Endothelial cell of umbilical vein (primary cell): ENCODE measurements around the gene CRYL1. TPM values are rescaled to one million over a fixed set of nuclear protein-coding genes. Genes with fewer than 3 reads are reported as not detected.
"Not testable (repeated sequence)": the region's sequence is repeated elsewhere in the genome, so short reads cannot be mapped to it uniquely, and the experiment has no call there.

ENCODE experiments used
- BruUV-seq: library from RNA; stranded (reverse); fragments of 400-500 nt; replicated peaks from 2 replicates; lab custom pipeline; 2021; lab: Mats Ljungman, UMichigan
- CTCF ChIA-PET: fragments of 300-600, 350-600 bp; sonication (Branson Sonifier 250); formaldehyde crosslinking; loops from one replicate; lab custom pipeline; 2021; ENCODE audit warnings: antibody characterized with exemption, inconsistent platforms; lab: Charles Lee
- POLR2A ChIA-PET: fragments of 300-600, 350-600 bp; sonication (Branson Sonifier 250); formaldehyde crosslinking; loops from one replicate; lab custom pipeline; 2021; ENCODE audit warnings: antibody characterized with exemption, inconsistent platforms; lab: Charles Lee
- DNase-seq: peaks from one replicate; pipeline ENCODE4 v3.0.0-alpha.2; 2011; ENCODE audit warnings: low read depth, low spot score
- FAIRE-seq: peaks from 2 replicates; lab custom pipeline; 2011; peaks lifted over from hg19 to GRCh38; lab: Jason Lieb, UNC
- H2AFZ ChIP-seq: 2 replicates; pipeline ENCODE4 v1.6.0; 2012; ENCODE audit warnings: low read depth, low read length, control low read depth, inconsistent platforms
- H3K27ac ChIP-seq: 2 replicates; pipeline ENCODE4 v1.5.1; 2011; ENCODE audit warnings: low read depth, mild to moderate bottlenecking, control low read depth, low read length, moderate library complexity; ENCODE audit not compliant: insufficient read depth
- H3K27me3 ChIP-seq, 2 experiments: 2 replicates each; pipeline versions ENCODE4 v1.6.0 to v1.6.1; 2011; ENCODE audit warnings: low read length in 2 of 2, mixed read lengths in 1 of 2; ENCODE audit not compliant: control insufficient read depth in 2 of 2, insufficient read depth in 2 of 2
- H3K36me3 ChIP-seq, 2 experiments: 2 replicates in 1 of 2; 3 replicates in 1 of 2; pipeline ENCODE4 v1.5.1; 2011; ENCODE audit warnings: low read length in 2 of 2, mild to moderate bottlenecking in 1 of 2, moderate library complexity in 1 of 2; ENCODE audit not compliant: control insufficient read depth in 2 of 2, insufficient read depth in 2 of 2; ENCODE audit errors: extremely low read depth in 1 of 2
- H3K4me1 ChIP-seq: 3 replicates; pipeline ENCODE4 v1.5.1; 2011; ENCODE audit warnings: mild to moderate bottlenecking, low read length; ENCODE audit not compliant: control insufficient read depth, insufficient read depth; ENCODE audit errors: extremely low read depth
- H3K4me2 ChIP-seq: 2 replicates; pipeline ENCODE4 v1.6.1; 2011; ENCODE audit warnings: low read length, control low read depth, mixed read lengths; ENCODE audit not compliant: insufficient read depth
- H3K4me3 ChIP-seq, 3 experiments: fragments of 200-600 bp in 1 of 3; sonication (generic), shearing (Covaris generic) in 1 of 3; replicated peaks in 1 of 3; 2 replicates each; pipeline ENCODE4 v1.5.1; 2011 to 2016; ENCODE audit warnings: control low read depth in 3 of 3, low read length in 3 of 3, mild to moderate bottlenecking in 2 of 3, inconsistent platforms in 1 of 3, low read depth in 1 of 3, moderate library complexity in 1 of 3; ENCODE audit not compliant: insufficient read depth in 1 of 3
- H3K79me2 ChIP-seq: 2 replicates; pipeline ENCODE4 v1.6.0; 2012; ENCODE audit warnings: low read length, inconsistent platforms; ENCODE audit not compliant: control insufficient read depth, insufficient read depth
- H3K9ac ChIP-seq: replicated peaks from 2 replicates; pipeline ENCODE3; 2011; ENCODE audit warnings: low read length, control low read depth; ENCODE audit not compliant: insufficient read depth; ENCODE audit errors: extremely low read depth
- H3K9me1 ChIP-seq: replicated peaks from 3 replicates; pipeline ENCODE4 v1.6.0; 2011; ENCODE audit warnings: mild to moderate bottlenecking, low read length; ENCODE audit not compliant: control insufficient read depth, insufficient read depth; ENCODE audit errors: extremely low read depth
- H3K9me3 ChIP-seq: replicated peaks from 2 replicates; pipeline ENCODE4 v1.5.1; 2012; ENCODE audit warnings: low read length, inconsistent platforms; ENCODE audit not compliant: control insufficient read depth, insufficient read depth
- H4K20me1 ChIP-seq: replicated peaks from 2 replicates; pipeline ENCODE3; 2011; ENCODE audit warnings: mild to moderate bottlenecking, low read length; ENCODE audit not compliant: control insufficient read depth, insufficient read depth; ENCODE audit errors: extremely low read depth
- EZH2 ChIP-seq: IDR thresholded peaks from 2 replicates; pipeline ENCODE4 v1.6.1; 2012; ENCODE audit warnings: borderline replicate concordance, low read depth, mild to moderate bottlenecking, moderate library complexity, low read length, inconsistent platforms; ENCODE audit not compliant: severe bottlenecking
- JUN ChIP-seq: IDR thresholded peaks from 2 replicates; pipeline ENCODE4 v1.6.1; 2011; ENCODE audit warnings: borderline replicate concordance, low read depth; ENCODE audit not compliant: insufficient read length, insufficient read depth
- dilution Hi-C: fragments of 300-500 bp; cut with MboI; formaldehyde crosslinking; loops from one replicate; pipeline ENCODE4 v1.15.0; 2019; ENCODE audit warnings: low sequenced_read_pairs; ENCODE audit not compliant: extremely low pct_ligation_motif_present
- intact Hi-C: fragments of 100-400 bp; cut with micrococcal nuclease; formaldehyde crosslinking; loops from one replicate; pipeline ENCODE4 v1.10.0; 2022
- polyA plus RNA-seq, 4 experiments: library from polyadenylated mRNA; depleted of rRNA in 3 of 4; stranded (reverse) in 3 of 4; unstranded in 1 of 4; fragments of >200 nt; gene quantifications; 2 replicates each; pipeline versions ENCODE4 v1.2.1 to v1.2.3, GENCODE V29; 2011 to 2012; ENCODE audit warnings: missing spikeins in 1 of 4
- total RNA-seq: library from RNA; stranded (reverse); gene quantifications from 2 replicates; pipeline ENCODE4 v1.2.3, GENCODE V29; 2021

Gene CRYL1
- total and polyA plus RNA-seq, 2 donors (not counting 3 experiments of a cell fraction or from before 2014, with no cell fraction given), result 13.9 to 39.0 TPM

- H3K36me3 ChIP-seq, result no peaks in the 10 kb centered on the region
- H3K9ac ChIP-seq, result no peak overlapping the region
- intact Hi-C loops, result no loop called here
- DNase-seq (no peak), FAIRE-seq (no peak)
- no TSS peak for BruUV-seq
- H3K27me3 ChIP-seq, result no peaks in the 10 kb centered on the region
- no peaks in the 10 kb centered on the region for H3K79me2 ChIP-seq
- no peaks in the 10 kb centered on the region for H3K4me1 ChIP-seq
- no peak overlapping the region for H3K4me3 ChIP-seq
- H3K4me2 ChIP-seq, result no peak overlapping the region
- no peak overlapping the region for H3K27ac ChIP-seq
- ChIA-PET CTCF (interaction anchor here (1.7 kb wide), 1 partner anchor 9 kb away, joined by 3 read pairs; no protein-coding TSS in a partner anchor), POLR2A (no interaction called here)
- TF ChIP-seq EZH2, result peak; percentile 48
- no peak for TF ChIP-seq JUN
- no peaks in the 10 kb centered on the region for H3K9me1 ChIP-seq
- no peak overlapping the region for H2AFZ ChIP-seq
- no peaks in the 10 kb centered on the region for H3K9me3 ChIP-seq
- dilution Hi-C loops, result no loop called here
- H4K20me1 ChIP-seq, result no peaks in the 10 kb centered on the region
Observed at GRCh38 chr13:20435616-20436368, 89.9 kb downstream of the CRYL1 start.

GRCh38 chr13:20434210-20434609 lies 91.4 kb downstream of the CRYL1 start:
- H3K4me2 ChIP-seq, H3K9me1 ChIP-seq, BruUV-seq, H3K4me1 ChIP-seq, H3K36me3 ChIP-seq, H3K27me3 ChIP-seq, dilution Hi-C loops, H3K79me2 ChIP-seq, DNase-seq, H3K9me3 ChIP-seq, H3K4me3 ChIP-seq, H3K27ac ChIP-seq, H4K20me1 ChIP-seq, H3K9ac ChIP-seq, CTCF ChIA-PET, POLR2A ChIA-PET, intact Hi-C loops, H2AFZ ChIP-seq: not testable (repeated sequence)
- peak; percentile 33 for FAIRE-seq
